A172 (cell line): ENCODE measurements around the gene NSMF. TPM values are rescaled to one million over a fixed set of nuclear protein-coding genes. Genes with fewer than 3 reads are reported as not detected.

ENCODE experiments used
- DNase-seq: peaks from one replicate; pipeline ENCODE4 v3.0.0-alpha.2; 2015; ENCODE audit warnings: low spot score
- total RNA-seq: library from RNA; depleted of rRNA; stranded (reverse); fragments of >200 nt; shearing (Covaris generic); gene quantifications from 2 replicates; pipeline ENCODE4 v1.2.3, GENCODE V29; 2014

NSMF gene
- total RNA-seq, 1 experiment from 2014 or later = 46.4 TPM

GRCh38 chr9:137491735-137492432 is 32.8 kb upstream of the NSMF start:
- DNase-seq = no peak

DNA sequence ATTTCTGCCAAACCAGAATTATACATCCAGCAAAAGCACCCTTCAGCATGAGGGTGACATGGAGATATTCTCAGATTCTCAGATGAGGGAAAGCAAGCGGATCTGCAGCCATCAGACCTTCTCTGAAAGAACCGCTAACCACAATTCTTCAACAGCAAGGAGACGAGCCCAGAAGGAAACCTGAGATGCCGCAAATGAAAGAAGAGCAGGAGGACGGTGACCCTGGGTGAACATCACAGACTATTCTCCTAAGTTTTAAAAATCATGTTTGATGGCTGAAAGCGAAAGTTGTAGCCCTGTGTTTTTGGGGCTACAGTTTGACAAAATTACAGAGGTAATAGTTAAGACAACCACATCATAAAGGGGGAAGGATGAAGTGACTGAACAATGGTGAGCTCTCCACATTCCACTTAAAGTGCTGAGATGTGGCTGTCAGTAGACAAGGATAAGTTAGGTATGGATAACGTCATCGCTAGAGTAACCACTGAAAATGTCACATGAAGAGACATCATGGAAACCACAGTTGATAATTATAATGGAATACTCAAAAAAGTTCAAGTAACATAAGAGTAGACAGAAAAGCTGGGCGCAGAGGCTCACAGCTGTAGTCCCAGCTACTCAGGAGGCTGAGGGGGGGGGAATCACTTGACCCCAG is 31.5 kb upstream of the NSMF start:
- DNase-seq = no peak

- no peak for DNase-seq
Measured at GRCh38 chr9:137488906-137489305, 29.8 kb upstream of the NSMF start.

DNA sequence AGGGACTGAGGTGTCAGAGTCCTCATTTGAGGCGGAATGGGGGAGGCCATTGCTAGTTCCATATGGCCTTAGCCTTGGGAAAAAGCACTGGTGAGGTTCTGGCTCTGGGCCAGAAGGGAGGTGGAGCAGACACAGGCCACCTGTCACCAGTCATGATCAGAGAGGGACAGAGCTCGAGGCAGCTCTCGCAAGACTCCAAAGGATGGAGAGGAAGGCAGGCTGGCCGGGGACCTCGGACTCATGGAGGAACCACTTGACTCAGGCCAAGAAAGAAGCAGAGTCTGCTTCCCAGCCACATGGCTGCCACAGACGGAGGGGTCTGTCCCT is 29.2 kb upstream of the NSMF start:
- no peak for DNase-seq

GRCh38 chr9:137487454-137488326 is 28.6 kb upstream of the NSMF start:
- DNase-seq = no peak

DNA sequence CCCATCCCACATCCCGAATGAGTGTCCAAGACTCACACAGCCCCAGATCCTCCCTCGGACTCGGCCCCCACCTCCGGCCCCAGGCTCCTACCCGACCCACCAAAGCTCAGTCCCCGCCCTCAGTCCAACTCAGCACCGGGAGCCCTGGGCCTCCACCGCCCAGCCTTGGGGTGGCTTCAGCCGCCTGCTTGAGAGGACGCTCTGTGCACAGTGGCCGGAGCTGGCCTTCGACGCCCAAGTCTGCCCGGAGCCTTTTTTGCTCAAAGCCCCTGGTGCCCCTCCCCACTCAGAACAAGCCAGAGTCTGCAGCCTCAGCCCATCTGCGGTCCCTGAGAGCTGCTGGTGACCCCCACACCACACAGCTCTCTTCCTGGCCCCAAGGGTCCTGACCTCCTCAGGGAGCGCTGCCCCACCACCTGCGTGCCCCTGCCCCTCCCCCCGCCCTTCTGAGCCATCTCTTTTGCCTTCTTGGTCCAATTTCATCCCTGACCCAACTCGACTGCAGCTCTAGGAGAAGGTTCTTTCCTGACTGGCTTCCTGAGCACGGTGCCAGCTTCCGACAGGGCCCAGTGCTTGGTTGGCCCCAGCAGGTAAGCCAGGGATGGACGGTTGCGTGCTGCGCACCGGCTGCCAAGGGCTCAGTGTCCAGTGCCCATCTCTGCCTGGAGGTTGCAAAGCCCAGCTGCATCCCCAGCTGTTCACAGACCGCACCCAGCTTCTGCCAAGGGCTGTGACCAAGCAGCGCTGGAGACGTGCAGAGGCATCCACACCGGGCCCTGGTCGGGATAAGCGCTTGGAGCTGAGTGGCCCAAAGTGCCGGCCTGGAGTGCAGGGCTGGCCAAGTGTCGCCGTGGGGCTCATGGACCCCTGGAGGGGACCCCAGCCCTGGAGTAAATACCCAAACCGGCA is 27.7 kb upstream of the NSMF start:
- no peak for DNase-seq

DNA sequence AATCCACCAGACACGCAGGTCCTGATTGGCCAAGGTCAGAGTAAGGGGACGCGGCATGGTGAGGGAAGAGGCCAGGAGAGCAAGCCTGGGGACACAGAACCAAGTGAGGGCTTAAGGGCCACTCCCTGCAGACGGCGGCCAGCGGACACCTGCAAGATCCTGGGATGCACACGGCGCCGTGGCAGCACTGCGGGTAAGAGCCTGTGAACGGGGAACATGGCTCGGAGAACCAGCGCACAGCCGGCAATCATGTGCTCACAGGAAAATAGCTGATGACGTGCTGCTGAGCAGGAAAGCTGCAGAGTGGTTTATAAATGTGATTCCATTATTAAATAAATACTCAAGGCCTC is 27.0 kb upstream of the NSMF start:
- DNase-seq = no peak

GRCh38 chr9:137485343-137486140 is 26.4 kb upstream of the NSMF start:
- no peak for DNase-seq

GRCh38 chr9:137484551-137485315 is 25.6 kb upstream of the NSMF start:
- no peak for DNase-seq

DNA sequence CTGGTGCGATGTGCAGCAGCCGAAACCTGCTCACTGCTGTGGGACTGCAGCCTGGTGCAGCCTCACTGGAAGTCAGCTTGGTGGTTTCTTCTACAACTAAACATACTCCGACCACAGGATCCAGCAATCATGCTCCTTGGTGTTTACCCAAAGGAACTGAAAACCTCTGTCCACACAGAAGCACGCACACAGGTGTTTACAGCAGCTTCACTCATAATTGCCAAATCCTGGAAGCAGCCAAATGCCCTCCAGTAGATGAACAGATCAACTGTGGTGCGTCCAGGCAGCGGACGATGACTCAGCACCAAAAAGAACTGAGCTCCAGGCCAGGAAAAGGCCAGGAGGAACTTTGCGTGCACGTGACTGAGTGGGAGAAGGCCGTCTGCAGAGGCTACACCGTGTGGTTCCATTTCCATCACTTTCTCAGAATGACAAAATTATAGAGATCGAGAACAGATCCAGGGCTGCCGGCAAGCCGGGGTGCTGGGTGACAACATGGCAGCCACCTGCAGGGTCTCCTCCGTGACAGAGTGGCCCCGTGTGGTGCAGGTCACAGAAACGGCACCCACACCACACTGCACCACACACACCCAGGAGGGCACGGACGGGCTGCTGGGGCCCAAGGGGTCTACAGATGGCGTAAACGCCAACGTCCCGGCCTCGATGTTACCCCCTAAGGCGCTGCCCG is 23.1 kb upstream of the NSMF start:
- DNase-seq = peak; percentile 82

- DNase-seq = no peak
Measured at GRCh38 chr9:137480686-137481683, 21.9 kb upstream of the NSMF start.

DNA sequence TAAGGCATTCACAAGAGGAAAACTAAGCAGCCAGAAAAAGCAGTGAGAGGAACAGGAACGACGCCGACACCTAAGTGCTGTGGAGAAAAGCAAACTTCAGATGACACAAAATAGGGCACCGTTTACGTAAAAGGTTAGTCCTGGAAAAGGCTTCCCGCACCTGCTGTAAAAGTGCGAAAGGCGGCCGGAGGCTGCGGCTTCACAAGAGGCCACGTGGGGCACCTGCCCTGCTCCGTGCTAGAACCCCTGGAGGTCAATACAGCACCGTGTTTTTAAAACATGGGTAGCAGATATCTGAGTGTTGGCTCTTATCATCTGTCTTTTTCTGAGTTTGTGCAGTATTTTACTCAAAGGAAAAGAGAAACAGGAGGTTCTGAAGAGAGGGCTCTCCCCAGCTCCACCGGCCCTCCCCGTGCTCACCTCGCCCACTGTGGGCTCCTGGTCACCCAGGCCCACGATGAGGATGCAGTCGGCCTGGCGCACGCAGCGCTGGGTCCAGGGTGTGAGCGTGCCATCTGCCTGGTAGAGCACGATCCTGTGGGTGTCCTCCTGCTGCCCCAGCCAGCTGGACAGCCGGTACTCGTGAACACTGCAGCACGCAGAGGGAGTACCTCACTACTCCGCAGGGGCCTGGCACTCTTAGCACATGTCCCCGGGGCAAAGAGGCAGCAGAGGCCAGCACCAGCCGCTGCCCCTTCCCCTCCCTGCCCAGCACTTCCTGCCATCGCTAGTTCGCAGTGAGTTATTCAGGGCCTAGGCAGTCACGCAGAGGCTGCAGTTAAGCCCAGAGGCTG is 21.0 kb upstream of the NSMF start:
- DNase-seq = no peak

GRCh38 chr9:137478962-137479861 is 20.1 kb upstream of the NSMF start:
- no peak for DNase-seq

GRCh38 chr9:137478613-137478961 is 19.5 kb upstream of the NSMF start:
- DNase-seq = no peak

GRCh38 chr9:137477778-137478612 is 18.9 kb upstream of the NSMF start:
- DNase-seq = no peak

DNA sequence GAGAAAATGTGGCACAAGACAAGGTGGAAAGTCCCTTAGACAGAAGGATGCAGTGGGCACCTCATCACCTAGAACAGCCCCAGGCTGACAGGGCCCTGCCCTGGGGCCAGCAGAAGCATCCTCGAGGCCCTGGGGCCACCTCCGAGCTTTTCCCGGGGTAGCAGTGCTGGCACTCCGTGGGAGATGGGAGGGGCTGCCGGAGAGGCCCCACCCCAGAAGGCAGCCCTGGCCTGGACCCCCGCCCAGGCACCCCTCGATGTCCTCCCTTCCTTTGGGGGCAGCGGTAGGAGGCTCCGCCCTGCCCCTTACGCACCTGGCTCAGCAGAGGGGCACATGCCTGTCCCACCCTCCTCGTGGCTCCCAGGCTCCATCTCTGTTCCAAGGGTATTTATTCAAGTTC is 17.7 kb upstream of the NSMF start:
- DNase-seq = no peak
